Vagina (tissue), 2 donors: ENCODE results near the gene PKN2.

Experiments
- CTCF ChIP-seq, 3 experiments: fragments of 450-650 bp in 2 of 3; fragments of 200-600 bp in 1 of 3; sonication (generic) in 1 of 3; IDR thresholded peaks; one replicate each; pipeline ENCODE4 v1.5.1; 2017 to 2019; ENCODE audit warnings: antibody characterized with exemption in 3 of 3, mild to moderate bottlenecking in 2 of 3, moderate library complexity in 2 of 3
- POLR2A ChIP-seq, 2 donors: fragments of 450-650 bp; IDR thresholded peaks; one replicate each; pipeline ENCODE4 v1.6.1; 2017; ENCODE audit warnings: antibody characterized with exemption in 2 of 2, mild to moderate bottlenecking in 2 of 2, moderate library complexity in 2 of 2

GRCh38 chr1:88877911-88878310, 193.8 kb downstream of the PKN2 start:
- no peak for TF ChIP-seq CTCF (IDR thresholded peaks at IDR 0.05)
- no peak for TF ChIP-seq POLR2A (IDR thresholded peaks at IDR 0.05)
